Activated CD8-positive, alpha-beta memory T cell treated with anti-CD3 and anti-CD28 coated beads, Interleukin-2, amount 50 U/mL, for 24 hours (primary cell): Measurements from ENCODE around the gene CIRBP.

Source experiments
- DNase-seq: peaks from one replicate; pipeline ENCODE4 v3.0.0-alpha.2; 2020; ENCODE audit errors: extremely low read depth

Gene CIRBP

GRCh38 chr19:1278713-1279660, 9.9 kb downstream of the CIRBP start:
- no peak for DNase-seq

DNA sequence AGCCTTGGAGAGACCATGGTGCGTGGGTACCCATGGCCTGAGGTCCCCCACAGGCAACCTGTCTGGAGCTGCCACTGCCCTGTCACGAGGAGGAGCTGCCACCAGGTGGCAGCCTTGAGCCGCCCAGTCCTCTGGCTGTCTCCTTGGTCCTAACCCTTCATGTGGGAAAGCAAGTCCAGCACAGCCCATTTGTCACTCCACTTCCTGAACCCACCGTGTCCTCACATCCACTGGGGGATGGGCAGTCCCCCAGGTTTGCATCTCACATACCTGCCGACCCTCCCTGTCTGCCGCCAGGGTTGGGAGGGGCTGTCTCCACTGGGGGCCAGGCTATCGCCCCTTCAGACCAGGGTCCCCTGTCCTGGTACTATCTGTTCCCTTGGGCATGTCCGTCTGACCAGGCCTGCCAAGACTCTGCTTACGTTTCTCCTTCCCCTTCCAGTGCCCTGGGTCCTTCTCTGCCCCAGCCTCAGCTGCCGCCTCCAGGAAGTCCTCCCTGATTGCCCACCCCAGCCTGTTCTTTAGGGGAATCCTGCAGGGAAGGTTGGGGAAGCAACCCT, 10.7 kb downstream of the CIRBP start:
- no peak for DNase-seq

DNA sequence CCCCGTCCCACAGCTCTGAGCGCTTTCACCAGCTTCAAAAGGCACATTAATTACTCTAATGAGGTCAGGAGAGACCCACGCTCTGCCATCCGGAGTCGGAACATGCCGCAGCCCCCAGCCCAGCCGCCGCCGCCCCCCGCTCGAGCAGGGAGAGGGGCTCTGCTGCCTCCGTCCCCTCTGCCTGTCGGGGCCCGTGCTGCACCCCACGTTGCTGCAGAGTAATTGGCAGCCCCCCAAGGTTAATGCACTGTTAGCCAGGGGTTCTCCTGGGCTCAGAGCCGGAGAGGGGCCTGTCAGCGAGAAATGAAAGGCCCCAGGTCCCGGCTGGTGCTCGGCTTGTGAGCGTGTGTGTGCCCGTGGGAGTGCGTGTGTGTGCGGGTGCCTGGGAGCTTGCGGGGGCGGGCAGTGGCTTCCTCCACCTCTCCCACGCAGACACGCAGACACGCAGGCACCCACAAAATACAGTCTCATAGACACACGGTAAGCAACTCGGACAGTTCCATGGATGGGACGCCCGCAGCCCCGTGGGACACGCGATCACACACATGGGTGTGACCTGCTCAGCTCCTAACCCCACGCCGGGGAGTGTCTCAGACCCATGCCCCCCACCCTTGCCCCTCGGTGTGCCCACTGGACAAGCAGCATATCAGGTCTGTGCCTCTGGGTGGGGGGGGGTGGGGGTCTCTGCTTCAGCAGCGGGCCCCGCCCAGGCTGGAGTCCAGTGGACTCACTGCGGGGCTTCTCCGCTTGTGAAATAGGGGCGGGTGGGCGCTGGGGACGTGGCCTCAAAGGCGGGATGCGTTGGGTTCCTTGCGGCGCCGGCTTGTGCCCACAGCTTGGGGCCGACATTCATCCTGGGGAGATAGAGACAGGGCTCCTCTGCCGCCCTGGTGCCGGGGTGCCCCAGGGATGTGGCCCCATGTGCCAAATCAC, 11.8 kb downstream of the CIRBP start:
- no peak for DNase-seq

DNA sequence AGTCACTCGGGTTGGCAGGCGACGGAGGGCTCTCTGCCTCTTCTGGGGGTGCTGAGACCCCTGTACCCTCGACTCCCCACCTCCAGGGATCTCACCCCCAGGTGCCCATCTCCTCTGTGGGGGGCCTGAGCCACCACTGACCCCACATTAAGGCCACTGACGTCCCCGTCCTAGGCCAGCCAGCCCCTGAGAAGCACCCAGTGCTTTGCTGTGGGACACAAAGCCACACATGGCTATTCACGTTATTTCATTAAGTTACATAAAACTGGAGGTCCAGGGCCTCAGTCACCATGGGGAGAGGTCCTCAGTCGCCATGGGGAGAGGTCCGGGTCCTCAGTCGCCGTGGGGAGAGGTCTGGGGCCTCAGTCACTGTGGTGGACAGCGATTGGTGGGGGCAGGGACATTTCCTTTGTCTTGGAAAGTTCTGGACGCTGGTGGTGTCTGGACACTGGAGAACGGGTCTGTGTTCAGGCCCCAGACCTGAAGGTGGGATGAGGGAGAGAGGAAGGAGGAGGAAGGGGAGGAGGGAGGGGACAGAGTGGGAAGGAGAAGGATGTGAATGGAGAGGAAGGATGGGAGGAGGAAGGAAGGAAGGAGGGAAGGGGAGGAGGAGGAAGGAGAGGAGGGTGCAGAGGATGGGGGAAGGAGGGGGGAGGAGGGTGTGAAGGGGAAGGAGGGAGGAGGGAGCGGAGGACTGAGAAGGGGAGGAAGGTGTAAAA, 12.6 kb downstream of the CIRBP start:
- no peak for DNase-seq

GRCh38 chr19:1282588-1283206, 13.6 kb downstream of the CIRBP start:
- DNase-seq = no peak

- DNase-seq = no peak
Measured at GRCh38 chr19:1283207-1283916, 14.2 kb downstream of the CIRBP start.

DNA sequence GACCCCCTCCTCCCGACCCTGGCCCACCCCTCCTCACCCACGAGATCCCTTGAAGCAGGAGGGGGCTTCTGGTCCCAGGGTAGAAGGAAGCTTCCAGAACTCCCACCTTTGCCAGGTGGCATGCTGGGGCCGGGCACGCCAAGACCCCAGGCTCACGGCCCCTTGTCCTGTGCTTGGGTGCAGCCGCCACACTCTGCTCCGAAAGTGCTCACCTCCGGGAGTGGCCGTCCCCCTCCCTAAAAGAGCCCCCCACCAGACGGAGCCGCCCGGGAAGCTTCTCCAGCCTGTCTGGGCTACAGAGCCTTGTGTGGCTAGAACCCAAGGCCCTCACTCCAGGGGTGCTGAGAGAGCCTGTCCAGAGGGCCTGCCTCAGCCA, 14.8 kb downstream of the CIRBP start:
- DNase-seq = no peak

DNA sequence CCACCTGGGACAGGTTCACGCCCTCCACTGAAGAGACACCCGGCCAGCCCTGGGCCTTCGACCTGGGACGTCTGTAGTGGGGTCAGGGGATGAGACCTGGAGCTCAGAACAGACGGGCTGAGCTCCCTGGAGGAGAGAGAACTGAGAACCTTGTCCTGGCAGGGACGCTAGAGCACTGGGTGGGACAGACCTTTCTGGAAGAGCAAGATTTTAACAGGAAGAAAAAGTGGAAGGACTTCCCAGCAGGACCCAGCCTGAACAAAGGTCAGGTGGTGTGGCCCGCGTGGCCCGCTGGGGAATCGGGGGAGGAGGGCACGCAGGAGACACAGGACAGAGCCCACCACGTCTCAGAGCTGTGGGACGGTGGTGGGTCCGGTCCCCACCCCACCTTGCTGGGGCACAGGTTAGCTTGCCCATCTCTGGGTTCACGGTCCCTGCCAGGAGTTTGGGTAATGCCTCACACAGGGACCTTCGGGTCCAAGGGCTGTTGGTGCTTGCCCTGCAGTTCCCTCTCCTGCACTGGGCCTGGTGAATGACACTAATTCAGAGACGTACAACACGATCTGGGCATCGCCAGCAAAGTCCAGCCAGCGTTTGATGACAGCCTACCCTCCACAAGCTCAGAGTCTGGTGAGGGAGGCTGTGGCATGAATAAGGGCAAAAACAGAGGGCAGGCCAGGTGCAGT, 15.3 kb downstream of the CIRBP start:
- DNase-seq = no peak

- DNase-seq = no peak
Measured at GRCh38 chr19:1284979-1285736, 16.0 kb downstream of the CIRBP start.

DNA sequence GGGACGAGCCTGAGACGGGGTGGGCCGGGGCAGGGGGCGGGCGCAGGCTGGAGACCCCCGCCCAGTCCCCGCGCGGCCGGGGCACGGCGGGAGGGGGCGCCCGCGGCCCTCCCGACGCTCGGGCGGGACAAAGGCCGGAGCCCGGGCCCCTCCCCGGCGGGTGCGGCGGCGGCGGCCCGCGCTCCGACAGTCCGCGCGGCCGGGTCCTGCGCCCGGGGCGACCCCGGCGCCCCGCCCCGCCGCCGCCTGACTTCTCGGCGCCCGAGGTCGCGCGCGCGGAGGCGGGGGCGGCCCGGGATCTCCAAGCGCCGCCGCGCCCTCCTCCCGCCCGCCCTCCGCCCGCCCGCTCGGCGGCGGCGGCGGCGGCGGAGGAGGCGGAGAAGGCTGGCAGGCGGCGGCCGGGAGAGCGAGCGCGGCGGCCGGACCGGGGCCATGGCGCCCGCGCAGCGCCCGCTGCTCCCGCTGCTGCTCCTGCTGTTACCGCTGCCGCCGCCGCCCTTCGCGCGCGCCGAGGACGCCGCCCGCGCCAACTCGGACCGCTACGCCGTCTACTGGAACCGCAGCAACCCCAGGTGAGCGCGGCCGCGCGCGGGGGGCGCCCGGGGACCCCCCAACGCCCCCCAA, 16.7 kb downstream of the CIRBP start, which contains the start of gene EFNA2:
Gene EFNA2, plus strand, starts transcription at position 137 of the 624 bp plus-strand sequence. Its CDS starts 296 bp downstream, at position 433.
- no peak for DNase-seq

DNA sequence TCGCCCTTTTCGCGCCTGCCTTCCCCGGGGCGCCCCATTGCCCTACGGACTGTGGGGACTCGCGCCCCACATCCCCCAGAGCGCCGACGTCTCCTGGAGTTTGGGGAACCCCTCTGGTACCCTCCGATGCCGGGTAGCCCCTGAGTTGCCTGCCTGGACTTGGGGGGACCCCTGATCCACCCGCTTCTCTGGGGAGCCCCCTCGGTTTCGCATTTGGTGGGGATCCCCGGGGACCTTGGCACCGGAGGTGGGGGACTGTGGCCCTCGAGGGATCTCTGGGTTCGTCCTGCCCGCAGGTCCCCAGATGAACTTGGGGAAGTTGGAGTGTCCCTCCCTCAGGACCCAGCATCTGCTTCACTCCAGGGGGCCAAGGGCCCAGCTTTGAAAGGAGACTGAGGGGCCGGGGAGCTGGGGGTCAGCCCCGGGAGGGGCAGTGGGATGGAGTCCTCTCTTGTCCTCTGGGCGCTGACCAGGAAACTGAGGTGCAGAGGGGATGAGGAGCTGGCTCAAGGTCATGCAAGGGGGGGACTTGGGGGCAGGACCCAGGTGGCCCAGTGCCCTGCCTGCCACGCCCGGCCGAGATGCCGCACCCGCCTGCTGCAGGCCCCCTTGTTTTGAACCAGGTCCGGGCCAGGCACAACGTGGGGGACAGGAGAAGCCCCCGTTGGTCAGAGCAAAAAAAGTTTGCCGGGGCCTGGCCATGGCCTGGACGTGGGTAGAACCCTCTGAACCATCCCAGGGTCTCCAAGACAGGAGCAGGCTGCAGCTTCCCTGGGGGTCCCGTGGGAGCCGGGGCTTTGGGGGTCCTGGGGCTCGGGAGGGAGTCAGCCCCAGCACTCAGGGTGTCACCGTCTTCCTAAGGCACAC, 17.6 kb downstream of the CIRBP start:
- DNase-seq = no peak

DNA sequence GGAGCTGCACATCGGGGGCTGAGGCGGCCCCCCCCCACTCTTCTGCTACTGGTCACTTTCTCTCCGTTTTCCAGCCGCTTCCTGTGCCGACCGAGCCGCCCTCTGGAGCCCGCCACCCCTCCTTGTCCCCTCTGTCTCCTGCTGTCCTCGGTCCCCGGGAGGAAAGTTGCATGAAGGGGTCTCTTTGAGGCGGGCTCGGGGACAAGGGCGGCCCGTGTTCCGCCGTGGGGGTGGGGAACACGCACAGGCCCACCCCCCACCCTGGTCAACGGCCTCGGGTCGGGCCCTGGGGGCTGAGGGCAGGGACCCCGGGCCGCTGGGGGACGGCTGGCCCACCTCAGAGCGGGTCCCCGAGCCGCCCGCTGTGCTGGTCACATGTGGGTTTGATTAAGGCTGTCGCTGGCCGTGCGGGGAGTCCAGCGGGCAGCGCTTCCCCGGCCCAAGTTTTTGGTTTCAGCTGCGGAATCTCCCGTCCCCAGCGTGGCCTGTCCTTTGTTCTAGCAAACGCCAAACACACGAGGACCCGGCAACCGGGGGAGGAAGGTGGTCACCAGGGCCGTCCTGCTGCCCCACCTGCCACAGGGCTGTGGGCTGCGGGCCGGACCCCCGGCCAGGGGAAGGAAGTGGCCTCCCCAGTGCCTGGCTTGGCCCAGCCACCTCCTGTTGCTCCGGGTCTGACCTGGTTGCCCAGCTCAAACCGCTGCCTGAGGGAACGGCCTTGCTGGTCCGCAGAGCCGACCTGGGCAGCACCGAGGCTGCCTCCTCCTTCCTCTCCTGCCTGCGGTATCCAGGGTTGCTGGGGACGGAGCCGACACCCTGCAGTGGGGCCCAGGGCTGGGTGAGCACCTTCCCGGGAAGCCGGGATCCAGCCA, 18.5 kb downstream of the CIRBP start:
- DNase-seq = no peak

- DNase-seq = no peak
Measured at GRCh38 chr19:1288226-1288612, 19.1 kb downstream of the CIRBP start.

- no peak for DNase-seq
Measured at GRCh38 chr19:1288833-1289685, 19.9 kb downstream of the CIRBP start.

GRCh38 chr19:1289686-1290025, 20.5 kb downstream of the CIRBP start:
- no peak for DNase-seq

GRCh38 chr19:1290196-1290702, 21.1 kb downstream of the CIRBP start:
- DNase-seq = no peak
